ENCODE data around the gene KANK3. TPM values are rescaled to one million over a fixed set of nuclear protein-coding genes. Genes with fewer than 3 reads are reported as not detected.

Gene KANK3
- total RNA-seq, 4 donors from 2014 or later: 7.6 to 16.7 (median 11.4) TPM

GRCh38 chr19:8367327-8368001 is 24.4 kb upstream of the KANK3 start:
- WGBS, 2 donors: 19 to 22% methylated on average over 23 of the region's 23 CpGs
- TF ChIP-seq CTCF (IDR thresholded peaks at IDR 0.05) (no peak), POLR2A (IDR thresholded peaks at IDR 0.05) (no peak)
- no peak overlapping the region for H3K4me3 ChIP-seq (ENCODE audit: low read depth, poor library complexity, severe bottlenecking)
- peak; percentile 75 to 97 for DNase-seq (ENCODE audit: low spot score in 2 of 2)
- intact Hi-C loops (cut with DNase I; ENCODE audit: low total_unique reads): no loop called here

- intact Hi-C loops (cut with DNase I; ENCODE audit: low total_unique reads): no loop called here
- WGBS, 2 donors: 63 to 65% methylated on average over 13 of the region's 13 CpGs
- H3K4me3 ChIP-seq (ENCODE audit: low read depth, poor library complexity, severe bottlenecking): no peak overlapping the region
- TF ChIP-seq CTCF (IDR thresholded peaks at IDR 0.05) (no peak), POLR2A (IDR thresholded peaks at IDR 0.05) (no peak)
- DNase-seq (ENCODE audit: low spot score in 2 of 2): no peak
These were observed 23.9 kb upstream of the KANK3 start for GRCh38 chr19:8366961-8367326.

GRCh38 chr19:8366121-8366581 is 23.1 kb upstream of the KANK3 start:
- no peak overlapping the region for H3K4me3 ChIP-seq (ENCODE audit: low read depth, poor library complexity, severe bottlenecking)
- intact Hi-C loops (cut with DNase I; ENCODE audit: low total_unique reads): no loop called here
- 92 to 93% methylated on average over 11 of the region's 11 CpGs for WGBS, 2 donors

GRCh38 chr19:8363803-8364771 is 21.0 kb upstream of the KANK3 start, which contains the start of gene ANGPTL4:
TSS of gene ANGPTL4 (plus strand) at chr19:8364155. CDS start at chr19:8364322, 167 bp downstream.
- peak within 1 kb of the TSS; percentile 64 for H3K4me3 ChIP-seq (ENCODE audit: low read depth, poor library complexity, severe bottlenecking)
- peak; percentile 77 to 96 for DNase-seq (ENCODE audit: low spot score in 2 of 2)
- 1% methylated on average over 33 to 60 of the region's 81 CpGs for WGBS, 2 donors
- TF ChIP-seq POLR2A (IDR thresholded peaks at IDR 0.05) (peak in 1 of 2 donors; percentile 8), CTCF (IDR thresholded peaks at IDR 0.05) (no peak)
- intact Hi-C loops (cut with DNase I; ENCODE audit: low total_unique reads): no loop called here

More at GRCh38 chr19:8366121-8366581, 23.1 kb upstream of the KANK3 start:
- DNase-seq (ENCODE audit: low spot score in 2 of 2): no peak
- TF ChIP-seq CTCF (IDR thresholded peaks at IDR 0.05) (no peak), POLR2A (IDR thresholded peaks at IDR 0.05) (no peak)

- peak; percentile 96 to 99 for DNase-seq (ENCODE audit: low spot score in 2 of 2)
- no peak overlapping the region for H3K4me3 ChIP-seq (ENCODE audit: low read depth, poor library complexity, severe bottlenecking)
- TF ChIP-seq CTCF (IDR thresholded peaks at IDR 0.05) (no peak), POLR2A (IDR thresholded peaks at IDR 0.05) (no peak)
- 5 to 17% methylated on average over 12 of the region's 12 CpGs for WGBS, 2 donors
- intact Hi-C loops (cut with DNase I; ENCODE audit: low total_unique reads): no loop called here
These were observed 19.1 kb upstream of the KANK3 start for GRCh38 chr19:8361921-8362793.
